GM21737 (cell line): ENCODE results near the gene DIP2C.
"Not testable (repeated sequence)": the region's sequence is repeated elsewhere in the genome, so short reads cannot be mapped to it uniquely, and the experiment has no call there.

Source experiments
- ATAC-seq: cut with Tn5 transposase; IDR thresholded peaks from one replicate; pipeline ENCODE4 v1.9.1; 2021; ENCODE audit warnings: mild to moderate bottlenecking, moderate library complexity; ENCODE audit not compliant: unreplicated experiment

The DIP2C gene

GRCh38 chr10:474946-475345 is 214.5 kb downstream of the DIP2C start:
- no peak for ATAC-seq

GRCh38 chr10:474406-474805 is 215.1 kb downstream of the DIP2C start:
- ATAC-seq: no peak

- ATAC-seq: no peak
Measured at GRCh38 chr10:472241-472910, 217.1 kb downstream of the DIP2C start.

- no peak for ATAC-seq
Measured at GRCh38 chr10:470339-471003, 219.0 kb downstream of the DIP2C start.

- ATAC-seq: no peak
Measured at GRCh38 chr10:469947-470338, 219.5 kb downstream of the DIP2C start.

- ATAC-seq: no peak
Measured at GRCh38 chr10:459743-460142, 229.7 kb downstream of the DIP2C start.

GRCh38 chr10:458421-458851 is 231.0 kb downstream of the DIP2C start:
- ATAC-seq: no peak

- ATAC-seq: no peak
Measured at GRCh38 chr10:456486-456885, 233.0 kb downstream of the DIP2C start.

- no peak for ATAC-seq
Measured at GRCh38 chr10:454860-455259, 234.6 kb downstream of the DIP2C start.

- ATAC-seq: no peak
Measured at GRCh38 chr10:453647-454046, 235.8 kb downstream of the DIP2C start.

- ATAC-seq: no peak
Measured at GRCh38 chr10:452512-453426, 236.7 kb downstream of the DIP2C start.

- no peak for ATAC-seq
Measured at GRCh38 chr10:451856-452255, 237.6 kb downstream of the DIP2C start.

GRCh38 chr10:451021-451471 is 238.4 kb downstream of the DIP2C start:
- ATAC-seq: peak; percentile 97

GRCh38 chr10:450463-450862 is 239.0 kb downstream of the DIP2C start:
- ATAC-seq: peak; percentile 15

- ATAC-seq: not testable (repeated sequence)
Measured at GRCh38 chr10:449331-449730, 240.1 kb downstream of the DIP2C start.

GRCh38 chr10:443459-443858 is 246.0 kb downstream of the DIP2C start:
- no peak for ATAC-seq

GRCh38 chr10:442209-442608 is 247.3 kb downstream of the DIP2C start:
- ATAC-seq: no peak

- ATAC-seq: no peak
Measured at GRCh38 chr10:441659-442058, 247.8 kb downstream of the DIP2C start.

- ATAC-seq: no peak
Measured at GRCh38 chr10:440127-440526, 249.3 kb downstream of the DIP2C start.

GRCh38 chr10:437698-438490 is 251.6 kb downstream of the DIP2C start:
- ATAC-seq: no peak
